Stimulated activated CD8-positive, alpha-beta memory T cell treated with anti-CD3 and anti-CD28 coated beads, Interleukin-12 subunit alpha, Interleukin-12 subunit beta, amount 100 ng/mL, for 24 hours (primary cell): ENCODE data around the gene FSD1.
"Not testable (repeated sequence)": the region's sequence is repeated elsewhere in the genome, so short reads cannot be mapped to it uniquely, and the experiment has no call there.

Source experiments
- DNase-seq: peaks from one replicate; pipeline ENCODE4 v3.0.0-alpha.2; 2020; ENCODE audit errors: extremely low read depth

The FSD1 gene

DNA sequence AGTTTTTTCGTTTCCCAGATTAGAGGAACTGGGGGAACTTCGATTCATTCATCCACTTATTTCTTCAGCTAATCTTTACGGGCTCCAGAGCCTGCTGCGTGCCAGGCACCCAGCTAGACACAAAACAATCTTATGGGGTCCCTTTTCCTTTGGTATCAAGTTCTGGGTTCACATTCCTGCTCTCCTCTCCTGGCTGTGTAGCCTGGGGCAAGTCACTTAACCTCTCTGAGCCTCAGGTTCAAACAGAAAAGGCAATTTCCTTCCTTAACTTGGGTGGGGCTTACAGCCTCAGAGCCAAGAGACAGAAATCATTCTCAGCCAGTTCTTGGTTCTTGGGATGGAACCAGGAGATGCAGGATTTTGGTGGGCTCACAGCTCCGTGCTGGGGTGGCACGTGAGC, 19.4 kb upstream of the FSD1 start:
- no peak for DNase-seq

- DNase-seq = not testable (repeated sequence)
Observed at GRCh38 chr19:4286141-4286540, 18.3 kb upstream of the FSD1 start.

DNA sequence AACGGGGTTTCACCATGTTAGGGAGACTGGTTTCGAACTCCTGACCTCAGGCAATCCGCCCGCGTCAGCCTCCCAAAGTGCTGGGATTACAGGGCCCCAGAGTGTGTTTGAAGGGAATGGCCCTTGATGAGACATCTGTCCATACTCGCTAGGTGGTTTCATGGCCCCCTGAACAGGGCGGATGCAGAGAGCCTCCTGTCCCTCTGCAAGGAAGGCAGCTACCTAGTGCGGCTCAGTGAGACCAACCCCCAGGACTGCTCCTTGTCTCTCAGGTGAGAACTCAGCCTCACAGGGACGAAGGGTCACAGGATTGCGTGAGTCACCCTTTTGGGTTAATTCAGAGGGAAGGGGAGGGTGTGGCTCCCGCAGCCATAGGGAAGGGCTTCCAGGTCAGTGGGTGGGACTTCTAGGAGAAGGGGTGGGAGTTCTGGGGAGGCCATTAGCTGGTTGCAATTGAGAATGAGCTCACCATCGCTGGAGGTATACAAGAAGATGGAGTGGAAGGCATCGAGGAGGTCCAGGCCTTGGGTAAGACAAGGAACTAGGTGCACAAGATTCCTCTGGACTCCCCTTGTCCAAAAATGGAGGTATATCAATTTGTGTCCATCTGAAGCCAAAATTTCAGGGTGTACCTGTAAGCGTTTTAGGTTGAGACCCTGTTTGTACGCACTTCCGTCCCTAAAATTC, 16.2 kb upstream of the FSD1 start:
- DNase-seq = no peak

GRCh38 chr19:4291184-4291732, 13.1 kb upstream of the FSD1 start:
- no peak for DNase-seq

DNA sequence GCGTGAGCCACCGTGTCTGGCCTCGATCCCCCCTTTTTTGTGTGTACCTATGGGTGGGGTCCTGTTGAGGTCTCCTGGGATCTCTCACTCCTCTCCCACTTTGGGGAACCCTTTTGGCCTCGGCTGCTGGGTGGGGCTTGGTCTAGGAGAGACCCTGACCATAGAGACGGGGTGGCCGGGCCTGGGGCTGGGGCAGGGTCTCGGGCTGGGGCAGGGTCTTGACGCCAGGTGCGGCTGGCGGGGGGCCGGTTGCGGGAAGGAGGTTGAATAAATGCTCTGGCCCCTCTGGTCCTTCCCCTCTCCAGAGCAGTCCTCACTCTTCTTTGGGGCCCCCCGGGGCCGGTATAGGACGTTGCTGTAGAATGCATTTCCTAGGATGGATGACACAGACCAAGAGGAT, 11.9 kb upstream of the FSD1 start:
- DNase-seq = no peak

DNA sequence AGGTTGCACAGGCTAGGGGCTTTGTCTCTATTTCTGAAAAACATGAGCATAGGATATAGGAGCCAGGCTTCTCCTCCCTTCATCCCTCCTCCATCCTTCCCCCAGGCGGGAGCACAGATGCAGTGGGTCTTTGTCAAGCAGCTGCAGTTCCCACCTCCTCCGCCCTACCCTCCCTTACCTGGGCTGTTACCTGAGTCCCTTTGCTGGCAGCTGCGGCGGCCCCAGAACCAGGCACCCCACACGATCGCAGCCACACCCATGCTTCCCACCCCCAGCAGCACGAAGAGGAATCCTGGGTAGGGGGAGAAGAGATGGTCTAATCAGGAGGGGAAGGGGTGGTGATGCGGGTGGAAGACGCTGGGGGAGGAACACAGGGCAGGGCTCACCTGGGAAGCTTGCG, 10.0 kb upstream of the FSD1 start:
- DNase-seq = no peak

- DNase-seq = no peak
Observed at GRCh38 chr19:4295972-4296771, 8.2 kb upstream of the FSD1 start.

DNA sequence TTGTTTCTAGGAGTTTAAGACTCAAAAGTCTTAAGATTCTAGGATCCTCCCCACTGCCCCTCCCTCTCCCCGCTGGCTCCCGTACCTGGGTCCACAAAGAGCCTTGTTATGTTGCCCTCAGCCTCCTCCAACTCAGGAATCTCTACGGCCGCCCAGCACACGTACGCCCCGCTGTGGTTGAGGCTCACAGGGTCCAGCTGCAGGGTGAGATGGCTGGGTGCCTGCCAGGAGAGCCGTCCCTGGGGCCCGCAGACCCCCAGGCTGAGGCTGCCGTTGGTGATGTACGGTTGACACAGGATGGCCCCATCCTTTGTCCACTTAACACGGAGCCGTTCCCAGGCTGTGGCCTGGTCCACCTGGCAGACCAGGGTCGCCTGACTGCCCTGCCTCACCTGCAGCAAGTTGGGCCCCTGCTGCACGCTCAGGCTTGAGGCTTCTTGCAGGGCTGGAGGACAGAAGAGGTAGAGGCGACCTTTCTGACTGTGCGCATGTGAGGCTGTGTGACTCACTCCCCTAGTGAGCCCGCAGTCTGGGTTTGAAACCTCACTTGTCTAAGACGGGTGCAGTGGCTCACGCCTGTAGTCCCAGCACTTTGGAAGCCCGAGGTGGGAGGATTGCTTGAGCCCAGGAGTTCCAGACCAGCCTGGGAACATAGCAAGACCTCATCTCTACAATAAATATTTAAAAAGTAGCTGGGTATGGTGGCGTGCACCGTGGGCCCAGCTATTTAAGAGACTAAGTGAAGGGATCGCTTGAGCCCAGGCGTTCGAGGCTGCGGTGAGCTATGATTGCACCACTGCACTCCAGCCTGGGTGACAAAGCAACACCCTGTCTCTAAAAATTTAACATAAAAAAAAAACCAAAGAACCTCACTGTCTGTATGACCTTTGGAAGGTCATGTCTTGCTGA, 6.2 kb upstream of the FSD1 start:
- DNase-seq = no peak

DNA sequence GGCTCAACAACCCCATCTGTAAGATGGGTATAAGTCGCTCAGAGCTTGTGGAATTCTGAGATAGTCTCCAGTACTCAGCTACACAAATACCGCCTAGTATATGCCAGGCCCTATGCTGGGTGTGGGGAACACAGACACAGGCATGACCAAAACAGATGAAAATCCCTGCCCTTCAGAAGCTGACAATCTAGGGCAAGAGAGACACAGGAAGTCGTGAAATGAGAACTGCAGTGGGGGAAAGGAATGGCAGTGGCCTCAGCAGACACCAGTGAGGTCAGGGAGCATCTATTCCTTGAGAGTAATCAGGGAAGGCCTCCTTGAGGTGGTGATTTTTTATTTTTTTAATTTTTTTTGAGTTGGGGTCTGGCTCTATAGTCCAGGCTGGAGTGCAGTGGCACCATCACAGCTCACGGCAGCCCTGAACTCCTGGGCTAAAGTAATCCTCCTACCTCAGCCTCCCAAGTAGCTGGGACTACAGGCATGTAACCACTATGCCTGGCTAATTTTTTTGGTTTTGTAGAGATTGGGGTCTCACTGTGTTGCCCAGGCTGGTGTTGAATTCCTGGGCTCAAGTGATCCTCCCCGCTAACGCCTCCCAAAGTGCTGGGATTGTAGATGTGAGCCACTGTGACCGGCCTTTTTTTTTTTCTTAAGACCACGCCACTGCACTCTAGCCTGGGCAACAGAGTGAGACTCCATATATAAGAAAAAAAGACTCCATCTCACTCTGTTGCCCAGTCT, 5.4 kb upstream of the FSD1 start:
- no peak for DNase-seq

DNA sequence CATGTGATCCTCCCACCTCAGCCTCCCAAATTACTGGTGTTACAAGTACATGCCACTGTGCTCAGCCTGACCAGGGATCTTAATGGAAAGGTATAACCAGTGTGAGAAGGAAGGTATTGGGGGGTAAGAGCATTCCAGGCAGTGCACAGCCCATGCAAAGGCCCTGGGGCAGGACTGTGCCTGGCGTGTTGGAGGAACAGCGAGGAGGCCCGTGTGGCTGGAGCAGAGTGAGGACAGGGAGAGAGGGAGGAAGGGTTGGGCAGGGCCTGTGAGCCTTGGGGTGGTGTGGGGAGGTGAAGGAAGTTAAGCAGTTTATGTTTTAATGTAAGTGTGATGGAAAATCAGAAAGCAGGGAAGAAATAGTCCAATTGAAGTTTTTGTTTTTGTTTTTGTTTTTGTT, 3.8 kb upstream of the FSD1 start:
- DNase-seq = no peak

GRCh38 chr19:4301590-4302242, 2.7 kb upstream of the FSD1 start:
- no peak for DNase-seq

DNA sequence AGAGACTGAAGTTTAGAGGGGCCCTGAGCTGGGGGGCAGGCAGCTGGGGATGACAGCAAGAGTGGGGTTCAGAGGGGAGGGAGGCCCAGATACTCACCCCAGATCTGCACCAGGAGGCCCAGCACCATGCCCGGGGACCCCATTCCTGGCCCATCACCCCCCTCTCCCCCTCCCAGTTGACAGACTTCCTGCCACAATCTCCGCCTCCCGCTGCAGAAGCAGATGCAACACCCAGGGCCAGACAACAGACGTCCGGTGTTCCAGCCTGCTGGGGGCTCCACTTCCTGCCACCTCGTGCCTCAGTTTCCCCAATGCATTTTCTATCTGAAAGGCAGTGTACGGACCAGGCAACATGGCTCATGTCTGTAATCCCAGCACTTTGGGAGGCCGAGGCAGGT, 2.2 kb upstream of the FSD1 start, which contains the start of gene TMIGD2:
TMIGD2 (minus strand) TSS at position 147 of the 398 bp plus-strand sequence; CDS start at position 143, 4 bp downstream.
- DNase-seq = no peak

- no peak for DNase-seq
Observed at GRCh38 chr19:4303819-4304537, 420 bp upstream of the FSD1 start.

DNA sequence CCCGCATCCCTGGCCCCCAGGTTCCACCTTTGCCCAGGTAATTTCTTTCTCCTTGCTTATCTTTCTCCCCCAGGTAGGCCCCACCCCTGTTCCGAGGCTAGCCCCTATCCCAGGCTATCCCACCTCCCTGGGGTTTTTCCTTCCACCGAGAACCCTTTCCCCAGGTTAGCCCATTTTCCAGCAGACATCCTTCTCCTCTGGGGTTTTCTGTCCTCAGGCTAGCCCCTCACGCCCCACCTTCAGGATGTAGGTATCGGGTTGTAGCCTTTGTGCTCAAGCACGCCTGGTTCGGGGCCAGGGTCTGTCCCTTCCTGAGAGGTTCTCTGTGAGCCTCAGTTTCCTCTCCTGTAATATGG, 837 bp downstream of the FSD1 start:
- no peak for DNase-seq

GRCh38 chr19:4305659-4306058, 1.3 kb downstream of the FSD1 start:
- DNase-seq = no peak

GRCh38 chr19:4310247-4311121, 6.1 kb downstream of the FSD1 start:
- DNase-seq = no peak

GRCh38 chr19:4313847-4314490, 9.6 kb downstream of the FSD1 start:
- DNase-seq = no peak

DNA sequence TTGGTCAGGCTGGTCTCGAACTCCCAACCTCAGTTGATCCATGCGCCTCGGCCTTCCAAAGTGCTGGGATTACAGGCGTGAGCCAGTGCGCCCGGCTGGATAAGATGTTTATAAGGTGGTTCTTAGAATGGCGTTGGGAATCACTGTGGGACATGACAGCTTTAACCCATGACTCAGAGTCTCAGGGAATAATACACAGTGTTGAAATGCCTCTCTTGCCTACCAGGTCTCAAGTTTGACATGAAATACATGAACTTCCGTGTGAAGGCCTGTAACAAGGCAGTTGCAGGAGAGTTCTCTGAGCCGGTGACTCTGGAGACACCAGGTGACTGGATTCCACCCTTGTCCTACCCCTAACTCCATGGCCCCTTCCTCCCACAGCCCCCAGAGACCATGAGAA, 12.6 kb downstream of the FSD1 start:
- no peak for DNase-seq

- no peak for DNase-seq
Observed at GRCh38 chr19:4318460-4318859, 14.1 kb downstream of the FSD1 start.
